A673 (cell line): ENCODE measurements around the gene MCF2L2. TPM values are rescaled to one million over a fixed set of nuclear protein-coding genes. Genes with fewer than 3 reads are reported as not detected.

Source experiments
- BruUV-seq: library from RNA; stranded (reverse); fragments of 400-500 nt; replicated peaks from 2 replicates; lab custom pipeline; 2021; lab: Mats Ljungman, UMichigan
- CTCF ChIA-PET: fragments of 300-600 bp; sonication (Branson Sonifier 250); formaldehyde crosslinking; loops from one replicate; lab custom pipeline; 2022; ENCODE audit warnings: antibody characterized with exemption; lab: Charles Lee
- POLR2A ChIA-PET: fragments of 300-600 bp; sonication (Branson Sonifier 250); formaldehyde crosslinking; loops from one replicate; lab custom pipeline; 2022; ENCODE audit warnings: antibody characterized with exemption; ENCODE audit not compliant: low non-redundant PET; lab: Charles Lee
- DNase-seq: peaks from one replicate; pipeline ENCODE4 v3.0.0-alpha.2; 2015; ENCODE audit warnings: low spot score
- H3K27ac ChIP-seq: fragments of 200-600 bp; sonication (generic); 2 replicates; pipeline ENCODE4 v1.5.1; 2016; ENCODE audit warnings: mixed run types, low read depth, mild to moderate bottlenecking, mixed read lengths, antibody characterized with exemption, low read length; ENCODE audit not compliant: poor library complexity, severe bottlenecking
- H3K27me3 ChIP-seq: fragments of 200-600 bp; sonication (generic); replicated peaks from 2 replicates; pipeline ENCODE4 v1.6.1; 2017; ENCODE audit warnings: mixed run types, low read depth, mild to moderate bottlenecking, mixed read lengths, antibody characterized with exemption, low read length; ENCODE audit not compliant: insufficient read depth, poor library complexity
- H3K36me3 ChIP-seq: fragments of 200-600 bp; sonication (generic); 2 replicates; pipeline ENCODE4 v1.6.1; 2016; ENCODE audit warnings: mixed run types, mild to moderate bottlenecking, mixed read lengths, antibody characterized with exemption, low read length; ENCODE audit not compliant: insufficient read depth, poor library complexity, severe bottlenecking
- H3K4me1 ChIP-seq: fragments of 200-600 bp; sonication (generic); 2 replicates; pipeline ENCODE4 v1.6.1; 2017; ENCODE audit warnings: mixed run types, mild to moderate bottlenecking, mixed read lengths, antibody characterized with exemption, low read length; ENCODE audit not compliant: insufficient read depth, poor library complexity, severe bottlenecking
- H3K4me3 ChIP-seq: fragments of 200-600 bp; sonication (generic); 2 replicates; pipeline ENCODE4 v1.5.1; 2016; ENCODE audit warnings: low read depth, mixed run types, mild to moderate bottlenecking, mixed read lengths, low read length; ENCODE audit not compliant: poor library complexity, severe bottlenecking
- H3K9me3 ChIP-seq: fragments of 200-600 bp; sonication (generic); 2 replicates; pipeline ENCODE4 v1.6.1; 2016; ENCODE audit warnings: mixed run types, low read depth, mild to moderate bottlenecking, mixed read lengths, antibody characterized with exemption, low read length; ENCODE audit not compliant: poor library complexity, severe bottlenecking
- CTCF ChIP-seq: fragments of 300-800, 200-600 bp; sonication (generic); conservative IDR thresholded peaks from 2 replicates; pipeline ENCODE4 v1.5.1; 2017; ENCODE audit warnings: low read depth, mild to moderate bottlenecking, antibody characterized with exemption, low read length, moderate library complexity, mixed read lengths
- EZH2 ChIP-seq: fragments of 200-600 bp; sonication (generic); IDR thresholded peaks from 2 replicates; pipeline ENCODE4 v1.6.1; 2017; ENCODE audit warnings: borderline replicate concordance, low read depth, mild to moderate bottlenecking, mixed read lengths, antibody characterized with exemption, low read length; ENCODE audit not compliant: poor library complexity, severe bottlenecking
- intact Hi-C: fragments of 100-400 bp; cut with micrococcal nuclease; formaldehyde crosslinking; loops from one replicate; pipeline ENCODE4 v1.10.0; 2022; ENCODE audit not compliant: unreplicated experiment
- total RNA-seq: library from RNA; stranded (reverse); gene quantifications from 2 replicates; pipeline ENCODE4 v1.2.3, GENCODE V29; 2021

Gene MCF2L2
- total RNA-seq, 1 experiment from 2014 or later, result not detected

GRCh38 chr3:183193762-183194689 is 234.4 kb downstream of the MCF2L2 start:
- no peak for DNase-seq
- Histone ChIP-seq H3K9me3 (no peaks in the 10 kb centered on the region), H3K4me1 (no peaks in the 10 kb centered on the region), H3K27me3 (no peaks in the 10 kb centered on the region), H3K36me3 (no peaks in the 10 kb centered on the region), H3K4me3 (no peak overlapping the region), H3K27ac (no peak overlapping the region)
- TF ChIP-seq CTCF, result no peak
- TF ChIP-seq EZH2, result no peak
- ChIA-PET CTCF (no interaction called here), POLR2A (interaction anchor here (0.5 kb wide), 1 partner anchor 312 kb away, joined by 3 read pairs; no protein-coding TSS in a partner anchor)
- intact Hi-C loops, result no loop called here
- no TSS peak for BruUV-seq

GRCh38 chr3:183192650-183193300 is 235.6 kb downstream of the MCF2L2 start:
- ChIA-PET CTCF (no interaction called here), POLR2A (no interaction called here)
- intact Hi-C loops, result no loop called here
- no TSS peak for BruUV-seq
- no peaks in the 10 kb centered on the region for H3K9me3 ChIP-seq
- no peaks in the 10 kb centered on the region for H3K27me3 ChIP-seq
- no peak for DNase-seq
- no peaks in the 10 kb centered on the region for H3K36me3 ChIP-seq
- no peak overlapping the region for H3K27ac ChIP-seq
- TF ChIP-seq CTCF (no peak), EZH2 (no peak)
- H3K4me3 ChIP-seq, result no peak overlapping the region
- H3K4me1 ChIP-seq, result no peaks in the 10 kb centered on the region

DNA sequence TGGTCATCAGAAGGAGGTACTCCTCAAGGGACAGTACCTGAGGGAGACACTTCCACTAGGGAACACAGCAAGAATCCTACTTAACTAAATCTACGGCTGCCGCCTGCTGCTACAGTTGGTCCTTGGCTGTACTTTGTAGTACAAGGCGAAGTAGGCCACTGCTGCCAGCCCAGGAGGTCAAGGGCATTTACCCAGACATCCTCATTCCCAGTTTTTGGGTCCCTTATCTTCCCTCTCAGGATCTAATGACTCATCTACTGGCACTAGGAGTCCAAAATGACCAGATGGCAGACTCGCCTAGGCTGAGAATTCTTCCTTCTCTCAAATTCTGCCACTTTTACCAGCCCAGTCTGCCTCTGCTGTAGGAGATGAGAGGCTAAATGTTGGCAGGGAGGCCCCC is 238.8 kb downstream of the MCF2L2 start:
- Histone ChIP-seq H3K27me3 (no peaks in the 10 kb centered on the region), H3K4me3 (no peak overlapping the region), H3K9me3 (no peaks in the 10 kb centered on the region), H3K27ac (no peak overlapping the region), H3K4me1 (peaks cover 6% of the 10 kb centered on the region), H3K36me3 (no peaks in the 10 kb centered on the region)
- ChIA-PET POLR2A (no interaction called here), CTCF (no interaction called here)
- no peak for DNase-seq
- intact Hi-C loops, result loop anchor here (10.0 kb wide), 1 partner anchor 475 kb away; no protein-coding TSS in a partner anchor
- BruUV-seq, result no TSS peak
- TF ChIP-seq EZH2 (no peak), CTCF (no peak)
